ENCODE measurements around the gene ST14.

The ST14 gene

GRCh38 chr11:130137999-130138398 lies 21.6 kb upstream of the ST14 start:
- no peak for FAIRE-seq

DNA sequence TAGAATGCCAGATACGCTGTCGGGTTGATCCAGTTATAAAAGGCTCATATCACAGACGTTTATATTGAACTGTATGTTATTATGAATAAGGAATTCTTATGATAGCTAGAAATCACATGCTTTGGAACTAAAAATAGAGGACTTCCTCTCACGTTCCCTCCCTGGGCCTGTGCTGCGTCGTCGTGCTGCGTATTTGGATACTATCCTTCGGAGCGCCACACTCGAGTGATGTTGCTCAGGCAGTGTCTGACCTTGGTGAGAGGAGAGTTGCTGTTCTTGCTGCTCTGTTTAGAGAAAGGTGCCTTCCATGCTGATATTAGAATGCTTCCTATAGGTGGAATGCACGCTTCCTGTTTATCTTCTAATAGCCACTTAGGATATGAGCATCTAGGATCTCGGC lies 20.2 kb upstream of the ST14 start:
- FAIRE-seq = no peak

DNA sequence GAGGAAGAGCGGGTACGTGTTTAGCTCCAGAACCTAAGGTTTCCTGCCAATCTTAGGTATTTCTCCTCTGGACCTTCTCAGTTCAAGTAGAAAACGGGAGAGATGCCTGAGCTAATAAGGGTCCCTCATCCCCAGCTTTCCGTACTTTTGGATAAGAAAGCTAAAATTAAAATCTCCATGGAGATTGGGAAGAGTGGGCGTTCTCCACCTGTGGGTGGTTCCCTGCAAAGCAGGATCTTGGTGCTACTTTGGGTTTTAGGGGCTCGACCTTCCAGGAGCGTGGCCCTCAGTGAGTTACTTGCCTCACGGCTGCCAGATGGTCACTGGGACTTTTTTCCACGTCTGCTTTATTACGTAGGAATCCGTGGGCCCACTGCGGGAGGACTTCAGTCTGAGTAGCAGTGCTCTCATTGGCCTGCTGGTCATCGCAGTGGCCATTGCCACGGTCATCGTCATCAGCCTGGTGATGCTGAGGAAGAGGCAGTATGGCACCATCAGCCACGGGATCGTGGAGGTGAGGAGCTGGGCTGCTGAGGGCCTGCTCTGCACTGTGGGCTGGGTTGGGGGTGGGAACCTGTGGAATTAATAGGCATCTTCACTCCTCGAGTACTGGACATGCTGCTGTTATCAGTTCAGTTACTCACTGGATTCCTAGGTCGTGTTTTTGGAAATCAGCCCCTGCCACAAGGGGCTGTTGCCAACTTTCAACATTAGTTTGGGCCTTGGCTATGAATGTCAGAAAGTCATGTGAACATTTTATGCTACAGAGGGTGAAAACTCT lies 17.8 kb upstream of the ST14 start:
- FAIRE-seq = no peak

DNA sequence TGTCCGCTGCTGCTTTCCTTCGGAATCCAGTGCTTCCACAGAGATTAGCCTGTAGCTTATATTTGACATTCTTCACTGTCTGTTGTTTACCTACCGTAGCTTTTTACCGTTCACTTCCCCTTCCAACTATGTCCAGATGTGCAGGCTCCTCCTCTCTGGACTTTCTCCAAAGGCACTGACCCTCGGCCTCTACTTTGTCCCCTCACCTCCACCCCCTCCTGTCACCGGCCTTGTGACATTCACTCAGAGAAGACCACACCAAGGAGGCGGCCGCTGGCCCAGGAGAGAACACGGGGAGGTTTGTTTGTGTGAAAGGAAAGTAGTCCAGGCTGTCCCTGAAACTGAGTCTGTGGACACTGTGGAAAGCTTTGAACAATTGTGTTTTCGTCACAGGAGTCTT lies 15.4 kb upstream of the ST14 start:
- no peak for FAIRE-seq

GRCh38 chr11:130144861-130145281 lies 14.7 kb upstream of the ST14 start:
- FAIRE-seq = no peak

DNA sequence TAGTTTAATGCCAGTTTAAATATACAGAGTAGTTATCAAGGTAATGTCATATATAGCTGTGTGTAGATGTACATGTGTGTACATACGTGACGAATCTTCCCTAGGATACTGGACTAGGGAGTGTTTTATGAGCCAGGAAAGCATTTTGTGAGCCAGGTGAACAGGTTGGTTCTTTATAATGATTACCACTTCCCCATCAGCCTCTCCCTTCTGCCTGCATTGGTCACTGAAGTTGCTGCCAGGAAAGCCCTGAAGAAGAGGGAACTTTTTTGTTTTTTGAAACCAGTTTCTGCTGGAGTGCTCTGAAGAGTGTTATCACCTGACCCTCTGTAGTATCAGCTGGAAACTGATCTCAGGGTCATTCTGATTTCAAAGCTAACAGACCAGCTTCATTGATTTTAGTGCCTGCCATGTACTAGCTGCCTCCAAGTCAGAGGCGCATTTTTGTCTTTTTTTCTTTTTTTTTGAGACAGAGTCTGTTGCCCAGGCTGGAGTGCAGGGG lies 14.2 kb upstream of the ST14 start:
- FAIRE-seq = no peak

DNA sequence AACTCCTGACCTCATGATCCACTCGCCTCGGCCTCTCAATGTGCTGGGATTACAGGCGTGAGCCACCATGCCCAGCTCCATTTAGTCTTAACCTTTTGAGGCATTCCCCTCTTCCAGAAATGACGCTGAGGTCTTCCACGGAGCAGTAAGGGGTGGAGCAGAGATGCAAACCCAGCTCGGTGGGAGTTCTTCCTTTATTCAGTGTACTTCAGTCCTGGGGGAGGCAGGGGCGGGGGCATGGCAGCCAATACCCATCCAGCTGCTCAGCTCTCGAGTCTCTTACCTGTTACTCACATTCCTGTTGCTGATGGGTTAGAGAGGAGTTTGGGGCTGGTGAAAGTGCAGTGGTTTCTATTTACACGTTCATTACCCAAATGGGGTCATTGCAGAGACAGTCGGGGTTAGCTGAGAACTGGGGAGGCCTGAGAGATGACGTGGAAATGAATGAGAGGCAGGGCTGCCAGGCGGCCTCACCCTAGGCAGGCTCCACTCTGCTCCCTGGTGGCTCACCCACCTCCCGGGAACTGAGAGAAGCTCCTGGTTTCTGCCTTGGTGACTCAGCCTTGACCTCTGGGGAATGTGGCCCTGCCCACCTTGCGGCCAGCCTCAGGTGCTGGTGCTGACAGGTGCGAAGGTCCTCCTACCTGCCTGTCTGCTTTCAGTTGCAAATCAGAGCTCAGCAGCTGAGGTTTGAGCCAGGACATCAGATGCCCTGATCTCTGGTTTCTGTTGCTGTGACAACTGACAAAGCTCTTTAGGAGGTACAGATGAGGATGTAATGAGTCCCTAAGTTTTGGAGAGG lies 13.4 kb upstream of the ST14 start:
- FAIRE-seq = no peak

GRCh38 chr11:130146796-130147195 lies 12.8 kb upstream of the ST14 start:
- FAIRE-seq = no peak

DNA sequence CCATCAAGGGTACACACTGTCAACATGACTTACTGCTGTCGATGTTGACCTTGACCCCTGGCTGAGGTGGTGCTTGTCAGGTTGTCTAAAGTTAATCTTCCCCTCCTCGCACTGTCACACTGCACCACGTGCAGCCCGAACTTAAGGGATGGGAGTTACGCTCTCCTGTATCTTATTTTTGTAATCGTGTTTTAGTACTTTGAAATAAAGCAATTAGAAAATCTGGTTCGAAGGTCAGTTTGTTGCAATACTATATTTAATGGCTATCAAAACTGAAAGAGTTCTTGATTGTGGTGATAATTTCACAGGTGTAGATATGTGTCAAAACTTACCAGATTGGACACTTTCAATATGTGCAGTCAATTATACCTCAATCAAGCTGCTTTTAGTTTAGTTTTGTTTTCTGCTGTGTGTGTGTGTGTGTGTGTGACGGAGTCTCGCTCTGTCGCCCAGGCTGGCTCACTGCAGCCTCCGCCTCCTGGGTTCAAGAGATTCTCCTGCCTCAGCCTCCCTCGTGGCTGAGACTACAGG lies 10.7 kb upstream of the ST14 start:
- FAIRE-seq = no peak

- FAIRE-seq = no peak
These were observed 8.8 kb upstream of the ST14 start for GRCh38 chr11:130150790-130151189.

- FAIRE-seq = no peak
These were observed 8.4 kb upstream of the ST14 start for GRCh38 chr11:130151196-130151595.

DNA sequence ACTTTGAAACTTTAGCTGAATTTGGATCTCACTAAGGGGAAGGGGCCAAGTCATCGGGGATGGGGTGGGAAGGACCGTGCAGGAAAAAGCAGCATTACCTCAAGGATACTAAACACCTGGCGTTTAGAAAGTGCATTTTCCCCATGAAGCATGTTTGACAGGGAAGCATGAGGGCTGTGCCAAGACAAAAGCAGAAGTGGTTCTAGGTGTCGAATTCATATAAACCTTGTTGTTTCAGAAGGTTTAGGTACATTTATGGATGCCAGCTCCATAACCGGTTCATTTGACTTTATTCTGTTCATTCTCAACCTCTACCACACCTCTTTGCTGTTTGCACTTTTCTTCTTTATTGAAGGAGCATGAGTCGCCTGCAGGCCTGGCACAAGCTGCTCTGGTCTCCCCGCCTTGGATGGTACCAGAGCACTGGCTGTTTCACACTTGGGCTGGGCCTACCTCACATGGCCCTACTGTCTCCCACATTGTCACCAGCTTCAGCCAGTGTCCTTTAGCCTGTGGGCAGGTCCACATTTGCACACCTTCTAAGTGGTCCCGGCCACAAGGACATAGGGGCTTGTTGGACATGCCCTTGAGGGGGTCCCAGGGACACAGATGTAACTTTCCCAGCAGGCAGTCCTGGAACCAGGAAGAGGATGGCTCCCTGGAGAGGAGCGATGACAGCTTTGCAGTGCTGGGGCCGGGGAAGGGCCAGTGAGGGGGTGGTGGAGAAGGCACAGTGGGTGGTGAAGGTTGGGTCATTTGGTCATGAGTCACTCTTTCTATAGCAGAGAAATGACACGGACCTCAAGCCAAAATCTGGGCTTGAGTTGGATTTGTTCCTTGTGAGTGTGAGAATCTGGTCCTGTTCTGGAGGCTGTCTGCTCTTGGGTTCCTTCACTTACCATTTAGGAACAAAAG lies 3.2 kb upstream of the ST14 start:
- FAIRE-seq = no peak

DNA sequence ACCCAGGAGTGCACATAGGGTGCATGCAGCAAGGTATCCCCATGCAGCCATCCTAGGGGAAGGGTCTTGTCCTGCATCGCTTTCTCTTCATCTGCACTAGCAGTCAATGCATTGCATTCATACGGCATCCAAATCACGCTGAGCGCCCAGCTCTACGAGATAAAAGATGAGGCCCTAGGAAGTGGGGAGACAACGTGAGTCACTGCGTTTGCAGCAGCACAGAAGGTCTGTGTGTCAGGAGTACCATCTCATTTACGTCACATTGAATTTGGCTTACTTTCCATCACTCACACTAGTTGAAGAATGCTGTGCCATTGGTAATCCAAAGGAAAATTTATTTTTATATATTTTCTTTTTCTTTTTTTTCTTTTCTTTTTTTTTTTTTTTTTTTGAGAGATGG lies 2.5 kb upstream of the ST14 start:
- FAIRE-seq = no peak

DNA sequence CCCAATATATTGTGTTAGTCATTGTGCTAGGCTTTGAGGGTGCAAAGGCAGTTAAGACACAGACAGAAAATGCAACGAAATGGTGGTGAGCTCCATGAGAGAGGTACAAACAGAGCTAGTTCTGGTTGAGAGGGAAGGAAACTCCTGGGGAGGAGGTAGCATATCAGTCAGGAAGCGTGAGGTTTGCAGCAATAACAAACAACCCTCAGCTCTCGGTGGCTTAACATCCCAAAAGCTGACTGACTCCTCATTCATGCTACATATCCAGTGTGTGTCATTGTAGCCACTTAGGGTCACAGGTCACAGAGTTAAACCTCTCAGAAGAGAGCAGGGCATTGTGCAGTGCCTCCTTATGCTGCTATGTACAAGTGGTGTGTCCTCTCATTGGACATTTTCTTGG lies 1.7 kb upstream of the ST14 start:
- no peak for FAIRE-seq

GRCh38 chr11:130159139-130159538 lies 443 bp upstream of the ST14 start:
- no peak for FAIRE-seq

DNA sequence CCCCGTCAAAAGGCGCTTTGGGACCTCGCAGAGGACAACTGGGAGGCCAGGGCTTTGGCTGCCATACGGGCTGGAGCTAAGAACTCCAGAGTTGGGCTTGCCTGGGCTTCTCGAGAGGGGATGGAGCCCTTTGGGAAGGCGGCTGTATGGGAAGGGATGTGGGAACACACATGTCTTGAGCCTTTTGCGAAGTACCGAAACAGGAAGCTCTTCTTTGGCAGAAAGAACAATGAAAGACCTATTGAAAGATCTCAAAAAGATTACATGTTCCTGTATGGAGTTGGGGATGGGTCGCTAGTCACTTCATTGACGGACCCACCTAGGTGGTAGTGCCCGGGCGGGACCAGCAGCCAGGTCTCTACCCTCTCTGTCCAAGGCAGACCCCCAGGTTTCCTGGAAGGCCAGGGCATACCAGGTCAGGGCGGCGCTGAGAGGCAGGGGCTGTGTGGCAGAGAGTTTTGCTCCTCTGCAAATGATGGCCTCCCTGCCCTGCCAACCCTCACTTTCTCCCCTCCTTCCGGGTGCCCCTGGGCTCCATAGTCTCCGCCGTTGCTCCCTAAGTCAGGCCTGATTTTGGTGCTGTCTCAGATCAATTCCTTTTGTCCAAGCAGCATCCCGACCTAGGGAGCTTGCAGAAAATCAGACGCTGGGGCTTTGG lies 1.0 kb downstream of the ST14 start:
- FAIRE-seq = no peak

DNA sequence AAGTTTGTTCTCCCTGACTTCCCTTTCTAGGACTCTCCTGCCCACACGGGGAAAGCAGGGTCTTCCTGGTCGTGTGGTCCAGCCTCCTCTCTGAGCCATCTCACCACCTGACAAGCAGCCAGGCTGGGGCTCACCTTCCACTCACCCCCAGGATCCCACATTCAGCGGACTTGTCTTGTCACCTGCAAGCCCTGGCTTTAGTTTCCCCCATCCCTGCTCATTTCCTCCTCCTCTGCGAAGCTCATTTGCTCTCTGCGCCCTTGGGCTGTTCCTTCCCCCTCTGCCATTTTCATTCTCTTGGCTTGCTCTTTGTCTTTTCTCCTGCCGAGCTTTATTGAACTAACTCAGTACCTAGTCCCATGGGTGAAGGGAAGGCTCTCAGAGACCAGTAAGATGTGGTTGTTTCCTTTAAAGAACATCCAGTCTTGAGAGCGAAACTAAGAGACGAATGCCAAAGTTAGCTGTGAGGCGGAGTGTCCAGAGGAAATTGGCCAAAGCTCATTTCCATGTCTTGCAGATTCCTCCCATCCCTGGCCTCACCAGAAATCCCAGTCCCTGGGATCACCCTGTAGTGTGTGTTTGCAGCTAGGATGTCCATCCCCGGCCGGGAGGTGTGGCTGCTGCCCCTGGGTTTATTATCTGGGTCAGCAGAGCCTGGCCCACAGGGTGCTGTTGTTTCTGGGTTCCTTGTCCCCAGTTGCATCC lies 2.0 kb downstream of the ST14 start:
- no peak for FAIRE-seq

DNA sequence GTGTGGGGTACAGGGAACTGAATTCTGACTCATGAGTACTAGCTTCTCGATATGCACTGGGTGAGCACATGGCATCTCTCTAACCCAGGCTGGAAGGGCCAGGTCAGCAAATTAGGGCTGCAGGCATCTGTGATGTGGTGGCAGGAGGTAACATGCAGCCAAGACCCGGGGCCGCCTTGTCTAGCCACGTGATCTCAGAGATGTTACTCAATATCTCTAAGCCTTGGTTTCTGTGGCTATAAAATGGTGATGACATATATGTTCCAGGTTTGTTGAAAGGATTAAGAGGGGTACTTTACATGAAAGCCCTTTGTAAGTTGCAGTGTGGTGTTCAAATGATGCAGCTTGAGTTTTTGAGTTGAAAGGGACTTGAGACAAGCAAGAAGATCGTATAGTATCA lies 3.2 kb downstream of the ST14 start:
- no peak for FAIRE-seq

GRCh38 chr11:130163346-130164220 lies 4.0 kb downstream of the ST14 start:
- FAIRE-seq = no peak

DNA sequence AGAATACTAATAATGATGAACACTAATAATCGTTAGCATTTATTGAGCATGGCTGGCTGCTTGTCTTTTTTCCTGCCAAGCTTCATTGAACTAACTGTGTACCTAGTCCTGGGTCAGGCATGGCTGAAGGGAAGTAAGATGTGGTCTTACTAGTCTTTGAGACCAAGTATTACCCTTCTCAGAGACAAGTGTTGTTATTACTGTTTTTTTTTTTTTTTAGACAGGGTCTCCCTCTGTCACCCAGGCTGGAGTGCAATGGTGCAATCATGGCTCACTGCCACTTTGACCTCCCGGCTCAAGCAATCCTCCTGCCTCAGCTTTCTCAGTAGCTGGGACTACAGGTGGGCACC lies 4.6 kb downstream of the ST14 start:
- no peak for FAIRE-seq

All from endometrium (tissue), 2 donors.